Common myeloid progenitor, CD34-positive (primary cell): ENCODE measurements around the gene GTF2H2.
A peak's percentile ranks its signal among the peaks of the same experiment; 100 is the strongest.
"Not testable (repeated sequence)": the region's sequence is repeated elsewhere in the genome, so short reads cannot be mapped to it uniquely, and the experiment has no call there.

Experiments
- CTCF ChIA-PET: fragments of 350-600 bp; sonication (Branson Sonifier 250); formaldehyde crosslinking; loops from one replicate; lab custom pipeline; 2021; ENCODE audit warnings: antibody characterized with exemption; lab: Charles Lee
- POLR2A ChIA-PET: fragments of 350-600 bp; sonication (Branson Sonifier 250); formaldehyde crosslinking; loops from one replicate; lab custom pipeline; 2021; ENCODE audit warnings: antibody characterized with exemption; lab: Charles Lee
- DNase-seq, 3 donors: peaks; one replicate each; pipeline versions ENCODE4 v3.0.0 to v3.0.0-alpha.2; 2013
- H3K27ac ChIP-seq, 2 experiments: 1 replicate in 1 of 2; 2 replicates in 1 of 2; pipeline ENCODE4 v1.7.0; 2013; ENCODE audit warnings: inconsistent platforms in 2 of 2, low read length in 2 of 2, mild to moderate bottlenecking in 2 of 2, low read depth in 1 of 2, moderate library complexity in 1 of 2; ENCODE audit not compliant: severe bottlenecking in 2 of 2, insufficient read depth in 1 of 2, poor library complexity in 1 of 2
- H3K27me3 ChIP-seq, 5 experiments: replicated peaks in 2 of 5; 1 replicate in 3 of 5; 2 replicates in 2 of 5; pipeline versions ENCODE4 v1.6.1 to v1.7.0; 2013; ENCODE audit warnings: low read length in 4 of 5, mild to moderate bottlenecking in 2 of 5, moderate library complexity in 2 of 5, inconsistent platforms in 1 of 5; ENCODE audit not compliant: insufficient read depth in 5 of 5, control insufficient read depth in 4 of 5
- H3K36me3 ChIP-seq, 4 experiments: 1 replicate in 2 of 4; 2 replicates in 2 of 4; pipeline versions ENCODE4 v1.6.1 to v1.7.0; 2013; ENCODE audit warnings: low read length in 3 of 4, control low read depth in 1 of 4, mild to moderate bottlenecking in 1 of 4; ENCODE audit not compliant: control insufficient read depth in 4 of 4, insufficient read depth in 4 of 4
- H3K4me1 ChIP-seq, 4 experiments: 1 replicate in 3 of 4; 2 replicates in 1 of 4; pipeline versions ENCODE4 v1.6.1 to v1.7.1; 2013; ENCODE audit warnings: low read length in 3 of 4, mild to moderate bottlenecking in 3 of 4, control low read depth in 1 of 4, inconsistent platforms in 1 of 4, moderate library complexity in 1 of 4; ENCODE audit not compliant: control insufficient read depth in 4 of 4, insufficient read depth in 4 of 4; ENCODE audit errors: control extremely low read depth in 1 of 4
- H3K4me3 ChIP-seq, 7 experiments: 1 replicate in 4 of 7; 2 replicates in 3 of 7; pipeline versions ENCODE4 v1.5.1 to v1.7.0; 2013; ENCODE audit warnings: mild to moderate bottlenecking in 7 of 7, low read length in 6 of 7, moderate library complexity in 6 of 7, inconsistent platforms in 2 of 7, low read depth in 2 of 7, control low read depth in 1 of 7; ENCODE audit not compliant: insufficient read depth in 4 of 7, control insufficient read depth in 1 of 7; ENCODE audit errors: extremely low read depth in 1 of 7
- H3K9me3 ChIP-seq, 5 experiments: 1 replicate in 4 of 5; 2 replicates in 1 of 5; pipeline versions ENCODE4 v1.6.1 to v1.7.1; 2013; ENCODE audit warnings: low read length in 4 of 5, mild to moderate bottlenecking in 2 of 5, inconsistent platforms in 1 of 5, low read depth in 1 of 5, moderate library complexity in 1 of 5; ENCODE audit not compliant: control insufficient read depth in 4 of 5, insufficient read depth in 2 of 5; ENCODE audit errors: control extremely low read depth in 1 of 5
- WGBS: methylation state at CpG from one replicate; pipeline ENCODE4 v1.1.5; 2013; ENCODE audit not compliant: insufficient coverage; 5-methylcytosine and 5-hydroxymethylcytosine counted together

GTF2H2 gene

DNA sequence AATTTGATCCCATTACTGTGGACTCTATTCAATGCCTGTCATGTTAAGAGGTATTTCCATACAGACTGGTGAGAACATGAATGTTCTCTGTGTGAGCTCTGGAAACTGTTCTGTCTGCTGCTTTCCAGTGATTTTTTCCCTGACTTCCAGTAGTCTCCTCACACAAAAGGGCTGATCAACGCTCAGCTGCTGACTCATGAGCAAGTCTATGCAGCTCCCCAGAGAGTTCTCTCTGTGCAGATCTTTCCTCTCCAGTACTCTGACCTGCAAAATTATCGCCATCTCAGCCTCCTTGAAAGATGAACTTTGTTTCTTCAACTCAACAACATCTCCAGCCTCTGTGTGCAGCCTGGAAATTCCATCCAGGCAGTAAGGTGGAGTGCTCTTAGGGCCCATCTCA, 23.3 kb downstream of the GTF2H2 start:
- H3K4me1 ChIP-seq, H3K27me3 ChIP-seq, H3K36me3 ChIP-seq, DNase-seq, H3K27ac ChIP-seq, H3K4me3 ChIP-seq, CTCF ChIA-PET, POLR2A ChIA-PET, H3K9me3 ChIP-seq: not testable (repeated sequence)
- no CpG with 5 or more reads among the region's 2 CpGs for WGBS

GRCh38 chr5:71031046-71031776, 36.3 kb downstream of the GTF2H2 start:
- no CpG with 5 or more reads among the region's 7 CpGs for WGBS
- H3K9me3 ChIP-seq, H3K27ac ChIP-seq, H3K36me3 ChIP-seq, CTCF ChIA-PET, H3K27me3 ChIP-seq, POLR2A ChIA-PET, H3K4me3 ChIP-seq, DNase-seq, H3K4me1 ChIP-seq: not testable (repeated sequence)

DNA sequence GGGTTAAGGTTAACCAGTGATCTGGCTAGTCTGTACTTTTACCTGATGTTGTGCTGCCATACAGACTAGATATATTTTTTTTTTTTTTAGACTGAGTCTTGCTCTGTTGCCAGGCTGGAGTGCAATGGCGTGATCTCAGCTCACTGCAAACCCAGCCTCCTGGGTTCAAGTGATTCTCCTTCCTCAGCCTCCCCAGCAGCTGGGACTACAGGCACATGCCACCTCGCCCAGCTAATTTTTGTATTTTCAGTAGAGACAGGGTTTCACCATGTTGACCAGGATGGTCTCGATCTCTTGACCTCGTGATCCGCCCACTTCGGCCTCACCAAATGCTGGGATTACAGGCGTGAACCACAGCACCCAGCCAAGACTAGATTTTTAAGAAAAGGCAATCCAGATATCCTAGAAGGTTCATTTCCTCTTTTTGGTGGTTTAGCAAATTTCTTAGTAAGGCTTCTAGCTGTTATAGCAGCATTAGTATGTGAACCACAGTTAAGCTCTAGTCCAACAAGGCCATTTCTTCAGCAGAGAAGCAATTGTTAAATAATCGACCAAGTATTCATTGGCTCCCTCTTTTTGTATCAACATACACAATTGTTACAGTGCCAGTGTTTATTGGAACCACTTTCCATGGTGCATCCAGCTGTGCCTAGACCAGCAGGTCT, 42.1 kb downstream of the GTF2H2 start, which contains the start of gene NAIP:
TSS of gene NAIP (minus strand) at position 51 of the 665 bp plus-strand sequence. CDS start 12,424 bp downstream, outside the sequence.
- no CpG with 5 or more reads among the region's 8 CpGs for WGBS
- H3K4me3 ChIP-seq, CTCF ChIA-PET, H3K9me3 ChIP-seq, H3K4me1 ChIP-seq, POLR2A ChIA-PET, DNase-seq, H3K27me3 ChIP-seq, H3K27ac ChIP-seq, H3K36me3 ChIP-seq: not testable (repeated sequence)

- H3K27ac ChIP-seq, H3K36me3 ChIP-seq, H3K9me3 ChIP-seq, H3K27me3 ChIP-seq, DNase-seq, CTCF ChIA-PET, H3K4me3 ChIP-seq, POLR2A ChIA-PET, H3K4me1 ChIP-seq: not testable (repeated sequence)
- WGBS: no CpG with 5 or more reads among the region's 6 CpGs
These were observed 46.8 kb downstream of the GTF2H2 start for GRCh38 chr5:71020643-71021042.

DNA sequence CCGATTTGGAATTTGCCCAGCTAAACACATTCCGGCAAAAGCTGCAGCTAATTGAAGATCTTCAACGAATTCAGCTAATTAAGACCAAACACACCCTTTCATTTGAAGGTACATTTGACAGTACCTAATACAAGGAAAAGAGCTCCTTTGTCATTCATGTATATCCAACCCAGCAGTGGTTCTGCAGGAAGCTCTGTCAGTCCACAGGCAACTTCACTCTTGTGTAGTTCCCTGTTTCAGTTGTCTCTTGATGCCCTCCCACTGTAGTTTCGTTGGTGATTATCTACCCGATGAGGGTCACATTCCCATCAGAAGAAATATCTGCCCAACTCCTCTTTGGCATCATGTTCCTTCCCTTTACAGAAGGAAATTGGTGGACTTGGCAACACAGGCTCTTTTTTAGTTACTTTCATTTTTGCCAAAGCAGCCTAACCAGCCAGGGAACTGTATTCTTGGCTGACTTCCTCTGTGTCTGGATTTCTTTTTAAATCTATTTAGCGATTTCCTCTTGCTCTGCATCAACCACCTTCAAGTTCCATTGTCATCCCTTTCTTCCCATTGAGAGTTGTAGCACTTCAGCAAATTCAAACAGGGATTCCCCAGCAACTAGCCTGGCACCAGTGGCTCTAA, 49.0 kb downstream of the GTF2H2 start:
- H3K9me3 ChIP-seq, POLR2A ChIA-PET, CTCF ChIA-PET, H3K27ac ChIP-seq, DNase-seq, H3K4me1 ChIP-seq, H3K4me3 ChIP-seq, H3K27me3 ChIP-seq, H3K36me3 ChIP-seq: not testable (repeated sequence)
- no CpG with 5 or more reads among the region's 6 CpGs for WGBS

DNA sequence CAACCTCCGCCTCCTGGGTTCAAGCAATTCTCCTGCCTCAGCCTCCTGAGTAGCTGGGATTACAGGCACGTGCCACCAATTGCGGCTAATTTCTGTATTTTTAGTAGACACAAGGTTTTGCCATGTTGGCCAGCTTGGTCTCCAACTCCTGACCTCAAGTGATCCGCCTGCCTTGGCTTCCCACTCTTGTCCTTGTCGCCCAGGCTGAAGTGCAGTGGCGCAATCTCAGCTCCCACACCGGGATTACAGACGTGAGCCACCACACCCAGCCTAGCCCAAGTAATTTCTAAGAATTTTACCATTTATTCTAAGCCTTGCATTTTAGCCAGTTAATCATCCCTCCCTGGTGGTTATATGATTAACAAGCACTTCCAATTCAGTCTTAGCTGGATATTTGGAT, 53.3 kb downstream of the GTF2H2 start:
- no peak for DNase-seq
- H3K36me3 ChIP-seq: peaks cover 0 to 5% (median 0%) of the 10 kb centered on the region in 4 experiments
- ChIA-PET CTCF (no interaction called here), POLR2A (no interaction called here)
- no peaks in the 10 kb centered on the region for H3K9me3 ChIP-seq
- H3K27me3 ChIP-seq: no peaks in the 10 kb centered on the region
- 98% methylated on average over 8 of the region's 8 CpGs for WGBS
- H3K27ac ChIP-seq: no peak overlapping the region
- no peak overlapping the region for H3K4me3 ChIP-seq
- H3K4me1 ChIP-seq: no peaks in the 10 kb centered on the region

DNA sequence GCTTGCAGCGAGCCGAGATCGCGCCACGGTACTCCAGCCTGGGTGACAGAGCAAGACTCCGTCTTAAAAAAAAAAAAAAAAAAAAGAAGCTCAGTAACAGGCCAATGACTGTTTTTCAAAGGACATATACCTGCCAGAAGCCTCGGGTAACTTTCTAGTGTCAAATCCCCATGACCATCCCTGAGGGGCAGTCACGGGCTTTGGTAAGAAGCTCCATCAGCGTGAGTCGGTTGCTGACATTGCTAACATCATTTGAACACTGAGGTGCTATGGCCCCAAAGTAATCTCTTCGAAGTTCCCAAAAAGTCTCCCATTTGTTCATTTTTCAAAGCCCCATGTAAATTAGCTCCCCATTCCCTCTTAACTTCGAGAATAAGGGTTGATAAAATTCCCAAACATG, 53.9 kb downstream of the GTF2H2 start:
- H3K27me3 ChIP-seq: no peaks in the 10 kb centered on the region
- peak in 2 of 3 donors; percentile 1 to 4 for DNase-seq
- H3K27ac ChIP-seq: no peak overlapping the region
- 89% methylated on average over 8 of the region's 12 CpGs for WGBS
- H3K36me3 ChIP-seq: peaks cover 0 to 5% (median 0%) of the 10 kb centered on the region in 4 experiments
- no peak overlapping the region for H3K4me3 ChIP-seq
- H3K4me1 ChIP-seq: no peaks in the 10 kb centered on the region
- no peaks in the 10 kb centered on the region for H3K9me3 ChIP-seq
- POLR2A ChIA-PET: no interaction called here
- CTCF ChIA-PET: no interaction called here
